Stimulated activated CD4-positive, alpha-beta T cell treated with anti-CD3 and anti-CD28 coated beads, Interleukin-12 subunit alpha, Interleukin-12 subunit beta, amount 100 ng/mL, for 4 hours (primary cell): ENCODE results near the gene SZRD1.

Experiments
- DNase-seq: peaks from one replicate; pipeline ENCODE4 v3.0.0-alpha.2; 2020

Gene SZRD1

DNA sequence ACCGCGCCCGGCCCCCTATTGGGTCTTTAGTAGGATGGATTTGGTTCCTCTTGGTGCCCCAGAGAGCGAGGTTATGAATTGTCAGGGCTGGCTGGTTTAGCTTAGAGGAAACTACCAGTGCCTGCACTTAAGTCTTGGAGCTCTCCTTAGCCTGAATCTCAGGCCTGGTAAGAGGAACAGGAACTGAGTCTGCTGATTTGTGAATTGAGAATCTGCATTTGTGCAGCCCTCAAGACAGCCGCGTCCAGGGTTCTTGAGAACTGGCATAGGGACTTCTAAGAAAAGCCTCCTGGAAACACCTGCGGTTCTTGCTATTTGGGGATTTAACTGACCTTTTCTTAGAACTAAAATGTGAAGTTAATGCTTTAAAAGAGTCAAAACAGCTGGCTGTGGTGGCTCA lies 75.2 kb downstream of the SZRD1 start:
- DNase-seq, result no peak

DNA sequence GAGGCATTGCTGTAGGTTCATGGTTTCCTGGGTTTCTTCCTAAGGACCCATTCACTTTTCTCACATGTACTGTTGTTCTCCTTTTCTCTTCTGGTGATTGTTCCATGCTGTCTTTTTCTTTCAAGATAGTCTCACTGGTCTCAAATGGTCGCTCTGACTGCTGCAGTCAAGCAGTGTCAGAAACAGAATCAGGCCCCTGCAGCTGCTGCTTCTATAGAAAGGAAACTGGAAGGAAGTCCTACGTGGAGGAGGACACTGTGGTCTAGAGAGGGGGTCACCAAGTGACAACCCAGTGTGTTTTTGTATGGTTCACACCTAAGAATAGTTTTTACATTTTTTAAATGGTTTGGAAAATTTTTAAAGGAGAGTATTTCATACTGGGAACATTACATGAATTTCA lies 75.9 kb downstream of the SZRD1 start:
- DNase-seq, result no peak

DNA sequence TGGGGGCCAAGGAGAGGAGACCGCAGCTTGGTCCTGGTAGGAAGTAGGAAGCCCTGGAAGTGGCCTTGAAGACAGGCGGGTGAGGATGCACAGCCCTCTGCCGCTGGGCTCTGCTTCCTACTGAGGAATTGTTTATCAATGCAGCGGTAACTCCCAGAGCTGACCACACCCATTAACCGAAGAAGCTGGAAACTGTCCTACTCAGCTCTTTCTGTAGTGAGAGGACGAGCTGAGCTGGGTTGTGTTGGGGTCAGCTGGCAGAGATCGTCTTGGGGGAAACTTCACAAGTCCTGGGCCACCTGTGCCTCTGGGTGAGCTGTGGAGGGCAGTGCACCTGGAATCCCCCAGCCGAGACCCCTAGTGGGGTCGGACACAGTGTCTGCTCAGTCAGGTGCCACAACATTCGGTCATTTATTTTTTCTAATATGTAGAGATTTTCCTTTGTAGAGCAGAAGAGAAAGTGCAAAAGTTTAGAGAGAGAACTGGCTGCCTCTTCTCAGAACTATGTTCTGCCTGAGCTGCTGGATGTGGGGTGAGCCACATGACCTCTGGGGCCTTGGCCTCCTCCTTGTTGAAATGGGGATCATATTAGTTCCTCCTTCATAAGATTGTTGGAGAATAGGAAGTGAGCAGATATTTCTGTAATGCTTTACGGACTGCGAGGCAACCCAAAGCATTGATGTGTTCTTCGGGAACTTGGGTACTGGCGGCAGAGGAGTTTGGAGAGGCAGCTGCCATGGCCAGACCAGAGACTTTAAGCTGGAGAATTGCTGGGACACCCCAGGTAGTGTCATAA lies 77.1 kb downstream of the SZRD1 start:
- no peak for DNase-seq

GRCh38 chr1:16445052-16445451 lies 78.0 kb downstream of the SZRD1 start:
- no peak for DNase-seq

- DNase-seq, result no peak
Observed at GRCh38 chr1:16446116-16446515, 79.1 kb downstream of the SZRD1 start.

GRCh38 chr1:16447641-16448040 lies 80.6 kb downstream of the SZRD1 start:
- no peak for DNase-seq
